ENCODE data around the gene XBP1. TPM values are rescaled to one million over a fixed set of nuclear protein-coding genes. Genes with fewer than 3 reads are reported as not detected.

XBP1 gene
- total and polyA plus RNA-seq, 2 donors from 2014 or later, result 114 to 220 TPM

GRCh38 chr22:28835630-28836189, 35.3 kb upstream of the XBP1 start:
- H3K9ac ChIP-seq (ENCODE audit: low read length in 3 of 3), result no peak overlapping the region
- no peak overlapping the region for H3K27ac ChIP-seq (ENCODE audit: low read depth in 2 of 2, low read length in 2 of 2)
- DNase-seq, result no peak
- no peak for TF ChIP-seq CTCF (IDR thresholded peaks at IDR 0.05; ENCODE audit: borderline replicate concordance, extremely low read depth, insufficient read depth)
- H3K36me3 ChIP-seq (ENCODE audit: control insufficient read depth in 2 of 3, insufficient read depth in 3 of 3, low read length in 3 of 3), result no peaks in the 10 kb centered on the region
- no peaks in the 10 kb centered on the region for H3K27me3 ChIP-seq (ENCODE audit: control insufficient read depth, insufficient read depth, low read length)
- H3K9me3 ChIP-seq (ENCODE audit: control insufficient read depth in 2 of 3, insufficient read depth in 1 of 3, low read length in 3 of 3), result no peaks in the 10 kb centered on the region
- no peak overlapping the region for H3K4me3 ChIP-seq (ENCODE audit: low read length in 3 of 3)
- H3K4me1 ChIP-seq (ENCODE audit: control insufficient read depth in 2 of 3, insufficient read depth in 2 of 3, low read depth in 1 of 3, low read length in 3 of 3), result no peaks in the 10 kb centered on the region
- FAIRE-seq, result no peak
- intact Hi-C loops (cut with DNase I), result no loop called here

GRCh38 chr22:28833276-28833923, 33.0 kb upstream of the XBP1 start:
- H3K9ac ChIP-seq (ENCODE audit: low read length in 3 of 3), result no peak overlapping the region
- H3K27me3 ChIP-seq (ENCODE audit: control insufficient read depth, insufficient read depth, low read length), result no peaks in the 10 kb centered on the region
- FAIRE-seq (no peak), DNase-seq (no peak)
- intact Hi-C loops (cut with DNase I), result no loop called here
- no peaks in the 10 kb centered on the region for H3K36me3 ChIP-seq (ENCODE audit: control insufficient read depth in 2 of 3, insufficient read depth in 3 of 3, low read length in 3 of 3)
- H3K4me1 ChIP-seq (ENCODE audit: control insufficient read depth in 2 of 3, insufficient read depth in 2 of 3, low read depth in 1 of 3, low read length in 3 of 3), result peaks cover 0 to 2% (median 0%) of the 10 kb centered on the region in 3 donors
- TF ChIP-seq CTCF (IDR thresholded peaks at IDR 0.05; ENCODE audit: borderline replicate concordance, extremely low read depth, insufficient read depth), result no peak
- H3K27ac ChIP-seq (ENCODE audit: low read depth in 2 of 2, low read length in 2 of 2), result no peak overlapping the region
- no peak overlapping the region for H3K4me3 ChIP-seq (ENCODE audit: low read length in 3 of 3)
- no peaks in the 10 kb centered on the region for H3K9me3 ChIP-seq (ENCODE audit: control insufficient read depth in 2 of 3, insufficient read depth in 1 of 3, low read length in 3 of 3)

- FAIRE-seq, result no peak
- Histone ChIP-seq H3K4me3 (ENCODE audit: low read length in 3 of 3) (no peak overlapping the region), H3K9ac (ENCODE audit: low read length in 3 of 3) (no peak overlapping the region), H3K27me3 (ENCODE audit: control insufficient read depth, insufficient read depth, low read length) (no peaks in the 10 kb centered on the region), H3K9me3 (ENCODE audit: control insufficient read depth in 2 of 3, insufficient read depth in 1 of 3, low read length in 3 of 3) (no peaks in the 10 kb centered on the region), H3K4me1 (ENCODE audit: control insufficient read depth in 2 of 3, insufficient read depth in 2 of 3, low read depth in 1 of 3, low read length in 3 of 3) (peaks cover 0 to 2% (median 0%) of the 10 kb centered on the region in 3 donors), H3K36me3 (ENCODE audit: control insufficient read depth in 2 of 3, insufficient read depth in 3 of 3, low read length in 3 of 3) (no peaks in the 10 kb centered on the region), H3K27ac (ENCODE audit: low read depth in 2 of 2, low read length in 2 of 2) (no peak overlapping the region)
- no peak for TF ChIP-seq CTCF (IDR thresholded peaks at IDR 0.05; ENCODE audit: borderline replicate concordance, extremely low read depth, insufficient read depth)
- DNase-seq, result no peak
- intact Hi-C loops (cut with DNase I), result no loop called here
These were observed 32.4 kb upstream of the XBP1 start for GRCh38 chr22:28832731-28833130.
